Breast epithelium (tissue), 4 donors: ENCODE results near the gene TRAF3. TPM values are rescaled to one million over a fixed set of nuclear protein-coding genes. Genes with fewer than 3 reads are reported as not detected.

Source experiments
- DNase-seq, 2 donors: peaks; one replicate each; pipeline ENCODE4 v3.0.0-alpha.2; 2019; ENCODE audit warnings: low spot score in 2 of 2
- H3K27ac ChIP-seq, 2 donors: fragments of 200-600 bp; sonication (generic) in 1 of 2; one replicate each; pipeline ENCODE4 v1.5.1; 2016 to 2019; ENCODE audit warnings: mild to moderate bottlenecking in 1 of 2
- H3K27me3 ChIP-seq, 2 donors: fragments of 200-600 bp; sonication (generic) in 1 of 2; one replicate each; pipeline versions ENCODE4 v1.5.1 to v1.6.0; 2017 to 2019; ENCODE audit warnings: control low read depth in 1 of 2, mild to moderate bottlenecking in 1 of 2
- H3K36me3 ChIP-seq: fragments of 200-600 bp; one replicate; pipeline ENCODE4 v1.5.1; 2019
- H3K4me1 ChIP-seq, 2 donors: fragments of 200-600 bp; sonication (generic); one replicate each; pipeline ENCODE4 v1.5.1; 2016 to 2019; ENCODE audit warnings: control low read depth in 1 of 2
- H3K4me3 ChIP-seq, 3 donors: fragments of 200-600 bp; sonication (generic); 1 replicate in 2 of 3; 2 replicates in 1 of 3; pipeline ENCODE4 v1.5.1; 2016 to 2019; ENCODE audit warnings: mild to moderate bottlenecking in 3 of 3, moderate library complexity in 2 of 3
- H3K9me3 ChIP-seq, 2 donors: fragments of 200-600 bp; sonication (generic) in 1 of 2; one replicate each; pipeline ENCODE4 v1.5.1; 2016 to 2019; ENCODE audit warnings: control low read depth in 1 of 2
- CTCF ChIP-seq, 3 donors: fragments of 450-650 bp; IDR thresholded peaks; one replicate each; pipeline ENCODE4 v1.5.1; 2016 to 2017; ENCODE audit warnings: antibody characterized with exemption in 3 of 3, mild to moderate bottlenecking in 3 of 3, moderate library complexity in 3 of 3
- POLR2A ChIP-seq: fragments of 450-650 bp; IDR thresholded peaks from one replicate; pipeline ENCODE4 v1.6.1; 2016; ENCODE audit warnings: antibody characterized with exemption, mild to moderate bottlenecking, moderate library complexity
- POLR2AphosphoS5 ChIP-seq, 3 donors: sonication (generic); formaldehyde crosslinking; IDR thresholded peaks; one replicate each; pipeline ENCODE4 v1.6.1; 2017; ENCODE audit warnings: antibody characterized with exemption in 3 of 3
- intact Hi-C: fragments of 100-400 bp; cut with DNase I; formaldehyde crosslinking; loops from one replicate; pipeline ENCODE4 v1.15.1; 2023; ENCODE audit warnings: low total_unique reads
- total RNA-seq, 3 donors: library from RNA; depleted of rRNA; stranded (reverse); fragments of >200 nt; gene quantifications; one replicate each; pipeline ENCODE4 v1.1.0, GENCODE V29; 2016

The TRAF3 gene
- total RNA-seq, 3 donors from 2014 or later: 13.1 to 15.7 (median 14.6) TPM

- no peak for TF ChIP-seq POLR2AphosphoS5 (IDR thresholded peaks at IDR 0.05)
- TF ChIP-seq POLR2A: no peak
- TF ChIP-seq CTCF (IDR thresholded peaks at IDR 0.05): no peak
- H3K9me3 ChIP-seq: no peaks in the 10 kb centered on the region
- intact Hi-C loops: no loop called here
Measured at GRCh38 chr14:102786768-102787167, 9.5 kb downstream of the TRAF3 start.

GRCh38 chr14:102789349-102789748 lies 12.1 kb downstream of the TRAF3 start:
- Histone ChIP-seq H3K9me3 (peaks cover 0 to 3% of the 10 kb centered on the region in 2 donors), H3K4me1 (no peaks in the 10 kb centered on the region), H3K4me3 (no peak overlapping the region), H3K27me3 (no peaks in the 10 kb centered on the region), H3K36me3 (no peaks in the 10 kb centered on the region), H3K27ac (no peak overlapping the region)
- DNase-seq: no peak
- intact Hi-C loops: no loop called here
- TF ChIP-seq CTCF (IDR thresholded peaks at IDR 0.05) (no peak), POLR2AphosphoS5 (IDR thresholded peaks at IDR 0.05) (no peak), POLR2A (no peak)

More at GRCh38 chr14:102786768-102787167, 9.5 kb downstream of the TRAF3 start:
- Histone ChIP-seq H3K4me1 (no peaks in the 10 kb centered on the region), H3K27me3 (no peaks in the 10 kb centered on the region), H3K27ac (no peak overlapping the region), H3K36me3 (no peaks in the 10 kb centered on the region), H3K4me3 (no peak overlapping the region)
- no peak for DNase-seq

- intact Hi-C loops: no loop called here
- Histone ChIP-seq H3K36me3 (no peaks in the 10 kb centered on the region), H3K9me3 (peaks cover 0 to 3% of the 10 kb centered on the region in 2 donors), H3K27me3 (no peaks in the 10 kb centered on the region), H3K27ac (no peak overlapping the region), H3K4me1 (no peaks in the 10 kb centered on the region), H3K4me3 (no peak overlapping the region)
- TF ChIP-seq POLR2A (no peak), POLR2AphosphoS5 (IDR thresholded peaks at IDR 0.05) (no peak), CTCF (IDR thresholded peaks at IDR 0.05) (no peak)
- DNase-seq: no peak
Measured at GRCh38 chr14:102793531-102794328, 16.5 kb downstream of the TRAF3 start.

- H3K27ac ChIP-seq: peak overlapping the region; percentile 59 to 72
- peak in 1 of 2 donors; percentile 64 for DNase-seq
- intact Hi-C loops: no loop called here
Measured at GRCh38 chr14:102795060-102795925, 18.0 kb downstream of the TRAF3 start.

More at GRCh38 chr14:102795060-102795925, 18.0 kb downstream of the TRAF3 start:
- Histone ChIP-seq H3K4me3 (peak overlapping the region in 1 of 3 donors; percentile 12), H3K4me1 (no peaks in the 10 kb centered on the region), H3K9me3 (peaks cover 0 to 3% of the 10 kb centered on the region in 2 donors), H3K27me3 (no peaks in the 10 kb centered on the region), H3K36me3 (no peaks in the 10 kb centered on the region)
- TF ChIP-seq POLR2AphosphoS5 (IDR thresholded peaks at IDR 0.05) (peak in 1 of 3 donors; percentile 22), CTCF (IDR thresholded peaks at IDR 0.05) (no peak)
